HG03175 (cell line): Measurements from ENCODE around the gene PLSCR2.
"Not testable (repeated sequence)": the region's sequence is repeated elsewhere in the genome, so short reads cannot be mapped to it uniquely, and the experiment has no call there.

Experiments used
- ATAC-seq: cut with Tn5 transposase; IDR thresholded peaks from one replicate; pipeline ENCODE4 v1.9.1; 2021; ENCODE audit warnings: mild to moderate bottlenecking, moderate library complexity; ENCODE audit not compliant: unreplicated experiment

The PLSCR2 gene, protein sequence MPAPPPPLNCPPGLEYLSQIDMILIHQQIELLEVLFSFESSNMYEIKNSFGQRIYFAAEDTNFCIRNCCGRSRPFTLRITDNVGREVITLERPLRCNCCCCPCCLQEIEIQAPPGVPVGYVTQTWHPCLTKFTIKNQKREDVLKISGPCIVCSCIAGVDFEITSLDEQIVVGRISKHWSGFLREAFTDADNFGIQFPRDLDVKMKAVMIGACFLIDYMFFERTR

GRCh38 chr3:146469150-146470017 is at the start of gene PLSCR2:
PLSCR2 (minus strand) TSS chr3:146469561; CDS start chr3:146459904, 9,657 bp downstream.
- ATAC-seq = peak; percentile 96

DNA sequence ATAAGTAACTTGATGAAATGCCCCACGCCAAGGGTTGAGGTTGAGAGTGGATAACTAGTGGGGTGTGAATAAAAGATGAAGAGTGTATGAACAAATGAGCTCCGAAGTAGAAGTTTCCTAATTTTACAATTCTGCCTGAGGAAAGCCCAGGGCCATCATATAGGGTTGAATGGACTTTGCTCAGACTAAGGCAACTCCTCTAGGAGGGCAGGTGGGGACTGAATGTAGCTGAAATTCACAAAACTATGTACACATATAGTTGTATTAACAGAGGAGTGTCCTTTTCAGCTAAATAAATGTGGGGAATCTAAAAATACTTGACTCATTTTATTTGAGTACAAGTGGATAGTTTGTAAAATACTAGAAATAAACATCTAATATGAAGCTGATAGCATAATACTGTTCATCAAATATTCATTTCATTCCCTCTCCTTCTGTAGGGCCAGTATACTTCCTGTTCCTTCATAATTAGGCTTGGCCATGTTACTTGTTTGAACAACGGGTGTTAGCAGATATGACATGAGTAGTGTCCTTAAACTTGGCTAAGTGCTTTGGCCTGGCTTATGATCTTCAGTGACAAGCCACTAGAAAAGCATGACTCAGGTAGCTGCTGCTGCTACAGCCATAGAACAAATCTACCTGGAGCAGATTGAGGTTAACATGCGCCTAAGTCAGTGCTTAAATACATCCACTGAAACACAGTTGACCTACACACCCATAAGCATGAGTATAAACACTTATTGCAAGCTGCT is 48.5 kb upstream of the PLSCR2 start:
- no peak for ATAC-seq

DNA sequence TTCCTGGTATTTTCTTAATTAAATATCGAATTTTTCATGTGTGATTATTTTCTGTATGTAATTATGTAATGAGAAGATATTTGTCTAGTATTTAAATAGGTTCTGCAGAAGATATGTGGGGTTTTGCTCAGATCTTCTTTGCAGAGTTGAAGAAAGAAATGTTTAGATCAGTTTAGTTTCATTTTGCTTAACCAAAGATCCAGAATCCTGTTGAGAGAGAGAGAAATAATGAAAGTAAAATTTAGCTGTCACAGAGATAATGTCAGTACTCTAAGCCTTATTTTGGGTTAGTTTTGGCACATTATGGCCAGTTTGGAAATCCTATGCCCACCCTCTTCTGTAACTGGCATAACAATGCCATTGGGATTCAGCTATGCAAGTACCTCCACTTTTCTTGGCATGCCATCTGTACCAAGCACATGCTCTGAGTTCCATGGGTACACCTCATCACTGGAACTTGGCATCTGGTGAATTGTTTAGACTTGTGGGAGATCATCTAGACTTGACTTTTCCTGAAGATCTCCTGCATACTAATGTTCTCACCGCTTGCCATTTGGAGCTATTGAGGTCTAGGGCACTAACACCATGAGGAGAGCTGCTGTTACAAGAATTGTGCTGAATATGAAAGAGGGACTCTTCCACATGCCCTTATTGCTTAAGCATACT is 44.2 kb upstream of the PLSCR2 start:
- no peak for ATAC-seq

DNA sequence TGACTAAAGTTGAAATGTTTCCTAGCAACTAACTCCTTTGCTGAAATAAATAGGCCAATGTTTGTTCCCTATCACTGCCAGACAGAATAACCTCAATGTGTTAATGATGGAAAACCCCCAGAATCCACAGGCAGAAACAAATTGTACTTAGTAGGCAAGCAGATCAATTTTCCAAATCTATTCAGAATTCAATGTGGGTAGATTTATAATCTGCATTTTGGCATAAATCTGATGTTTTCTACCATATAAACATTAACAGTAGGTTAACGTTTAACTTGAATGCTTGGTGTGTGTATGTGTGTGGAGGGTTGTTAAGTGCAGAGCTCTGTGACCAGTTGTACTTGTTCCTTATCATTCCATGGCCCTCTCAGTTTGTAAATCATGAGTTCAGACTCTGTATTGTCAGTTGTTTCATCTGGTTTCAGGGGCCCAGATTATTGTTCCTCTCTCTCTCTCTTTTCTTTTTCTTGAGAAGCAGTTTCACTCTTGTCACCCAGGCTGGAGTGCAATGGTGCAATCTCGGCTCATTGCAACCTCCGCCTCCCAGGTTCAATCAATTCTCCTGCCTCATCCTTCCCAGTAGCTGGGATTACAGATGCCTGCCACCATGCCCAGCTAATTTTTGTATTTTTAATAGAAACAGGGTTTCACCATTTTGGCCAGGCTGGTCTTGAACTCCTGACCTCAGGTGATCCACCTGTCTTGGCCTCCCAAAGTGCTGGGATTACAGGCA is 42.2 kb upstream of the PLSCR2 start:
- no peak for ATAC-seq

GRCh38 chr3:146507331-146508120 is 38.2 kb upstream of the PLSCR2 start:
- ATAC-seq = no peak

GRCh38 chr3:146505516-146505915 is 36.2 kb upstream of the PLSCR2 start:
- ATAC-seq = no peak

DNA sequence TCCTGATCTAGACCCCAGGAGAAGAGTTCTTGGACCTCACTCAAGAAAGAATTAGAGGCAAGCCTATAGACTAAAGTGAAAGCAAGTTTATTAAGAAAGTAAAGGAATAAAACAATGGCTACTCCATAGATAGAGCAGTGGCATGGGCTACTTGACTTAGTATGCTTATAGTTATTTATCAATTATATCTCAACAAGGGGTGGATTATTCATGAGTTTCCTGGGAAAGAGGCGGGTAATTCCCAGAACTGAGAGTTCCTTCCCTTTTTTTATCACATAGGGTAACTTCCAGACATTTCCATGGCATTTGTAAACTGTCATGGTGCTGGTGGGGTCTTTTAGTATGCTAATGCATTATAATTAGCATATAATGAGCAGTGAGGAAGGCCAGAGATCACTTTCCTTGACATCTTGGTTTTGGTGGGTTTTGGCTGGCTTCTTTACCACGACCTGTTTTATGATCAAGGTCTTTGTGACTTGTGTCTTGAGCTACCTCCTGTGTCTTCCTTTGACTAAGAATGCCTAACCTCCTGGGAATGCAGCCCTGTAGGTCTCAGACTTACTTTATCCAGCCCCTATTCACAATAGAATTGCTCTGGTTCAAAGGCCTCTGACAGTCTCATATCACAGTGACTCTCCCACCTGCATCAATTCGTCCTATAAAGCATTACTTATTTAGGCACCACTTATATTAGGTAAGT is 35.3 kb upstream of the PLSCR2 start:
- ATAC-seq = no peak

- ATAC-seq = peak; percentile 87
These were observed 34.3 kb upstream of the PLSCR2 start for GRCh38 chr3:146503461-146504202.

DNA sequence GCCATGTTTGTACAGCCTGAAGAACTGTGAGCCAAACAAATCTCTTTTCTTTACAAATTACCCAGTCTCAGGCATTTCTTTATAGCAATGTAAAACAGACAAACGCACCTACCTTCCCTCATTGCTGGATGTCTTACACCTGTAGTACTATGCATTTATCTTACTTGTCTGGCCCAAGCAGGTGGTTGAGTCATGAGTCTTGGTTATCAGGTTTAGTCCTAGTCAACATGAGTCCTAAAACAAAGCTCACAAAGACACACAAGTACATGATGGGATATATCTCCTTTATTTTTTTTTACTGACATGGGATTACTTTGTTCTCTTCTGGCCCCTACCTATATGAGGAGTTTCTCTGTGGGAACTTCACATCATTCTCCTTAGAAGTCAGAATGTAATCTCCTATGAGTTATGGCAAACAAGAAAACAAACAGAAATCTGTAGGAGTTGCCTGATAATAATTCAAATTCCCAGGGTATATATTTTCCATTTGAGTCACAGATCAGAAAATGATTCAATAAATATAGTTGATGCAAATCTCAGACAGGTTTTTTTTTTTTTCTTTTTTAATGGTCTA is 33.6 kb upstream of the PLSCR2 start:
- ATAC-seq = no peak

DNA sequence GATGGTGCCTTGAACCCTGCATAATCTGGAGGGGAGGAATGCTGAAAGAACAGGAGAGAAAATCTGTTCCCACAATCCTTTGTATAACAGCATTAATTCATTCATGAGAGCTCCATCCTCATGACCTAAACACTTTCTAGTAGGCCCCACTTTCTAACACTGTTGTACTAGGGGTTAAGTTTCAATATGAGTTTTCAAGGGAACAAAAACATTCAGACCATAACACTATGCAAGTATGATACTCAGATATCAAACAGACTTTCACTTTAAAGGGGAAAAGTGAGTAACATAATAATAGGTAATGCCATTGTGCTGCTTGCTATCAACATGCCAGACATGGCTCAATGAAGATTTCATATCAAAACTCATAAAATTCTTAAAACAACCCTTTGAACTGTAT is 32.4 kb upstream of the PLSCR2 start:
- peak; percentile 40 for ATAC-seq

DNA sequence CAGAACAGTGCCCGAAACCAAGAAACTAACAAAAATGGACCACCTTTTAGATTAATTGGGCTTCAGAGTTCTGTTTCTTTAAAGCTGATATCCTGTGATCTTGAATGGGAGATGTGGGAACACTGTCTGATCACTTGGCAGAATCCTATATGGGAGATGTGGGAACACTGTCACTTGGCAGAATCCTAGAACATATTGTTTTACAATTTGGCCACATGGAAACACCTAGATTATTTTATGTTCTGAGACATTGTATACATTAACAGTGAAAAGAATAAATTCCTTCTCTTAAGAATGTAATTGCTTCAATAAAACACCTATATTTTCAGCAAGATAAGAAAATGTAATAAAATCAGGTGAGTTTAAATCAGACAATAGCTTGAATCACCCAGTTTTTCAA is 30.3 kb upstream of the PLSCR2 start:
- no peak for ATAC-seq

DNA sequence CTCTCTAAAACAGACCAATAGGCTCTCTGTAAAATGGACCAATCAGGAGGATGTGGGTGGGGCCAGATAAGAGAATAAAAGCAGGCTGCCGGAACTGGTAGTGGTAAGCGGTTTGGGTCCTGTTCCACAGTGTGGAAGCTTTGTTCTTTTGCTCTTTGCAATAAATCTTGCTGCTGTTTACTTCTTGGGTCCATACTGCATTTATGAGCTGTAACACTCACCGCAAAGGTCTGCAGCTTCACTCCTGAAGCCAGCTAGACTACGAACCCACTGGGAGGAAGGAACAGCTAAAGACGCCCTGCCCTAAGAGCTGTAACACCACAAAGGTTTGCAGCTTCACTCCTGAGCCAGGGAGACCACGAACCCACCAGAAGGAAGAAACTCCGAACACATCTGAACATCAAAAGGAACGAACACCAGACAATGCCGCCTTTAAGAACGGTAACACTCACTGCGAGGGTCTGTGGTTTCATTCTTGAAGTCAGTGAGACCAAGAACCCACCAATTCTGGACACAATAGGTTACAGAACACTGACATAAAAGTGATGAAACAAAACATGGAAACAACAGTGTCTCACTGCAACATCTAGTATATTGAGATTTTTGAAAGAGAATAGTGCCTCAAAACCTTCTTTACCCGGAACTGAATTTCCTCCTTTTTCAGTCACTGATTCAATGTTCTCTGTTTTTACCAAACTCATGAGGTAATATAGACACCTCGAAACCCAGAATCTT is 28.8 kb upstream of the PLSCR2 start:
- ATAC-seq = no peak

DNA sequence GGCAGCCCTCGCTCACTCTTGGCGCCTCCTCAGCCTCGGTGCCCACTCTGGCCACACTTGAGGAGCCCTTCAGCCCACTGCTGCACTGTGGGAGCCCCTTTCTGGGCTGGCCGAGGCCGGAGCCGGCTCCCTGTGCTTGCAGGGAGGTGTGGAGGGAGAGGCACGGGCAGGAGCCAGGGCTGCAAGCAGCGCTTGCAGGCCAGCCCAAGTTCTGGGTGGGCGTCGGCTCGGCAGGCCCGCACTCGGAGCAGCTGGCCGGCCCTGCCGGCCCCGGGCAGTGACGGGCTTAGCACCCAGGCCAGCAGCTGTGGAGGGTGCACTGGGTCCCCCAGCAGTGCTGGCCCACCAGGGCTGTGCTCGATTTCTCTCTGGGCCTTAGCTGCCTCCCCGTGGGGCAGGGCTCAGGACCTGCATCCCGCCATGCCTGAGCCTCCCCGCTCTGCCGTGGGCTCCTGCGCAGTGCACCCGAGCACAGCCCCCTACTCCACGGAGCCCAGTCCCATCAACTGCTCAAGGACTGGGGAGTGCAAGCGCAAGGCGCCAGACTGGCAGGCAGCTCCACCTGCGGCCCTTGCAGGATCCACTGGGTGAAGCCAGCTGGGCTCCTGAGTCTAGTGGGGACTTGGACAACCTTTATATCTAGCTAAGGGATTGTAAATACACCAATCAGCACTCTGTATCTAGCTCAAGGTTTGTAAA is 27.9 kb upstream of the PLSCR2 start:
- ATAC-seq = not testable (repeated sequence)

DNA sequence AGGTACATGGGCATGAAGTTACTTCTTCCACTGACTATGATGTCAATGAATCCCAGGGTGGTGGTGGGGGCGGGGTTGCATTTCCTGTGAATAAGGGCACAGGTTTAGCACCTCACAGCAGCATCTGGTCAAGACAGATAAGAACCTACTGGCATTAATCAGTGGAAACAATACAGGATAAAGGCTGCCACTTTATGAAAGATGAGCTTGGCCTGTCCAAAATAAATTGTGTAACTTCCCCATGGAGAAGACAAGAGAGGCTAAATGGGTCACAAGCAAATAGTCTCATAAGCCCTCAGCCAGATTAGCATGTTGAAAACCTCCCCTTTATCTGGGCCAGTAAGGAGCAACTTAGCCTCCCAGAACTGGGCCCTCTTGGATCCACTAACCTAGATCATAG is 27.4 kb upstream of the PLSCR2 start:
- no peak for ATAC-seq

- ATAC-seq = no peak
These were observed 26.9 kb upstream of the PLSCR2 start for GRCh38 chr3:146496251-146496650.

- no peak for ATAC-seq
These were observed 24.4 kb upstream of the PLSCR2 start for GRCh38 chr3:146493761-146494160.

DNA sequence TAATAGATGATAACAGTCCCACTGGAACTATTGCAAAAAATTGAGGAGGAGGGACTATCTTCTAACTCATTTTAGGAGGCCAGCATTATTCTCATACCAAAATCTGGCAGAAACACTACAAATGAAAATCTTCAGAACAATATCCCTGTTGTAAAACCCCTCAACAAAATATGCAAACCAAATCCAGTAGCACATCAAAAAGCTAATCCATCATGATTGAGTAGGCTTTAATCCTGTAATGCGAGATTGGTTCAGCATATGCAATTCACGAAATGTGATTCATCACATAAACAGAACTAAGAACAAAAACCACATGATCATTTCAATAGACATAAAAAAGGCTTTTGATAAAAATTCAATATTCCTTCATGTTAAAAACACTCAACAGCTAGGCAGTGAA is 23.9 kb upstream of the PLSCR2 start:
- no peak for ATAC-seq
